Left ventricle myocardium inferior (tissue), 1 donor: ENCODE results near the gene LTBP1. TPM values are rescaled to one million over a fixed set of nuclear protein-coding genes. Genes with fewer than 3 reads are reported as not detected.

ENCODE experiments used
- DNase-seq: peaks from one replicate; pipeline ENCODE4 v3.0.0-alpha.2; 2020
- H3K27ac ChIP-seq: fragments of 200-600 bp; replicated peaks from 2 replicates; pipeline ENCODE4 v1.8.0; 2021
- H3K27me3 ChIP-seq: fragments of 200-600 bp; 2 replicates; pipeline ENCODE4 v1.8.0; 2021; ENCODE audit warnings: low read depth
- H3K36me3 ChIP-seq: fragments of 200-600 bp; 2 replicates; pipeline ENCODE4 v1.8.0; 2021
- H3K4me1 ChIP-seq: fragments of 200-600 bp; 2 replicates; pipeline ENCODE4 v1.8.0; 2021
- H3K4me3 ChIP-seq: fragments of 200-600 bp; 2 replicates; pipeline ENCODE4 v1.8.0; 2021; ENCODE audit warnings: mild to moderate bottlenecking, moderate library complexity
- H3K9me3 ChIP-seq: fragments of 200-600 bp; replicated peaks from 2 replicates; pipeline ENCODE4 v1.8.0; 2021
- CTCF ChIP-seq: fragments of 200-600 bp; IDR thresholded peaks from 2 replicates; pipeline ENCODE4 v1.8.0; 2021; ENCODE audit warnings: antibody characterized with exemption, mild to moderate bottlenecking, borderline replicate concordance
- intact Hi-C: fragments of 100-400 bp; cut with micrococcal nuclease; formaldehyde crosslinking; loops from one replicate; pipeline ENCODE4 v1.11.0; 2022
- total RNA-seq: library from RNA; stranded (reverse); fragmentation: NEBNext Ultra II Directional; extraction: Animal tissue kit (Norgen Biotek cat#: 25700); gene quantifications from one replicate; pipeline ENCODE4 v1.2.1, GENCODE V29; 2021
- donor health status: DM: no; HTN: yes; CAD: no; lungs with severe emphysema.

Gene LTBP1
- total RNA-seq, 1 donor from 2014 or later, result 88.9 TPM

DNA sequence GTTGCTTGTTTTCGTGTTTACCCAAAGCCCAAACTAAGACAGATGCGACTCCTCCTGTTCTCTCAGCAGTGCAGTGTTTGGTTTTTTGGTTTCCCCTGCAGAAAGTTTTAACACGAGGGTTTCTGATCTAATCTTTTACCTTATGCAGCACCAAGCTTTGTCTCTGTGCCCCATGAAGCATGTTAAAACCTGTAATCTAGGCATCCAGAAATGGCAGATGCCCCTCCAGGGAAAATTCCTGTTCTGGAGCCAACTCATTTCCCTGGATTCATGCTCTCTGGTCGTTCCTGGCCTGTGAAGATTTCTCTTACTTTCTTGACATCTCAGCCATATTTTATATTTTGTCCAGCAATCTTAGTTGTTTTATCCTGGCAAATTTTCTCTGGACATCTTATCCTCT, 91.5 kb downstream of the LTBP1 start:
- intact Hi-C loops, result loop anchor here (10.0 kb wide), 2 partner anchors 227 to 263 kb away; no protein-coding TSS in a partner anchor
- no peak overlapping the region for H3K27ac ChIP-seq
- no peak for DNase-seq
- H3K9me3 ChIP-seq, result no peaks in the 10 kb centered on the region
- no peak overlapping the region for H3K4me3 ChIP-seq
- H3K27me3 ChIP-seq, result no peaks in the 10 kb centered on the region
- TF ChIP-seq CTCF, result no peak
- H3K36me3 ChIP-seq, result no peaks in the 10 kb centered on the region
- peaks cover 25% of the 10 kb centered on the region for H3K4me1 ChIP-seq

GRCh38 chr2:33038799-33039198, 92.0 kb downstream of the LTBP1 start:
- intact Hi-C loops, result loop anchor here (10.0 kb wide), 2 partner anchors 226 to 264 kb away; no protein-coding TSS in a partner anchor
- Histone ChIP-seq H3K27me3 (no peaks in the 10 kb centered on the region), H3K36me3 (no peaks in the 10 kb centered on the region), H3K27ac (no peak overlapping the region), H3K4me1 (peaks cover 23% of the 10 kb centered on the region), H3K4me3 (no peak overlapping the region), H3K9me3 (no peaks in the 10 kb centered on the region)
- no peak for DNase-seq
- no peak for TF ChIP-seq CTCF

DNA sequence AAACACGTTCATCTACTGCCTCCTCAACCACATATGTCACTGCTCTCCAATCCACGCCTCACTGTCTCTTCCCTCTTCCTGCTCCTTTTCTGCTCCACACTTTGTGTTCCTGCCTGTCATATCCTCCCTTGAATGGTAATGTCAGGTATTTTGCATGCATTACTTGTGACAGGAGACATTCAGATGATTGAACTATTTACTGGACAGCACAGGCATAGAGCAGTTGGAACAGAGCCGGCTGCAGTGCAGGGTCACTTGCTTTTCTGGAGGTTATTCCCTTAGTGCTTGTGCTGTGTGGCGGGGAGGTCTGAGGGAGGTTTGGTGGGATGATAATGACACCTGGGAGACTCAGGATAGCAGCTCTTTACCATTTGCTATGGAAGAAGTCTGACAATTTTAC, 93.8 kb downstream of the LTBP1 start:
- DNase-seq, result no peak
- H3K27me3 ChIP-seq, result no peaks in the 10 kb centered on the region
- no peak overlapping the region for H3K4me3 ChIP-seq
- H3K9me3 ChIP-seq, result no peaks in the 10 kb centered on the region
- H3K36me3 ChIP-seq, result no peaks in the 10 kb centered on the region
- H3K4me1 ChIP-seq, result peaks cover 8% of the 10 kb centered on the region
- intact Hi-C loops, result no loop called here
- H3K27ac ChIP-seq, result no peak overlapping the region
- TF ChIP-seq CTCF, result no peak

DNA sequence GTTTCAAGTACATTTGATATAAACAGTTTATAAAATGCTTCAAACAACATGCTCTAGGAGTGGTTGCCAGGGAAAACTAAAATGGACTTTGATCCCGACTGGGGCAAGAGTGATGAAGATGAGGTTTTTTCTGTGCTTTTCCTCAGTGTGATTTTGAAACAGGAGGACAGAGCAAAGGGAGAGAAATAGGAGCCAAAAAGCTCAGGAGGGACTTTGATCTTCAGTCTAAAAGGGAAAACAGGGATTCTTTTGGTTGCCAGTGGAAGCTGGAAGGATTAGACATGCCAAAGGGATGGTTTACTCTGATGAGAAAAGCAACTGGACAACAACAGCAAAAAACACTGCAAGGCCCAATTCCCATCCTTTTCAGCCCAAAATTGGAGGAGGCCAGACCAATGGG, 95.5 kb downstream of the LTBP1 start:
- no peak overlapping the region for H3K27ac ChIP-seq
- H3K9me3 ChIP-seq, result no peaks in the 10 kb centered on the region
- H3K4me1 ChIP-seq, result peaks cover 8% of the 10 kb centered on the region
- no peaks in the 10 kb centered on the region for H3K27me3 ChIP-seq
- no peak for DNase-seq
- no peaks in the 10 kb centered on the region for H3K36me3 ChIP-seq
- H3K4me3 ChIP-seq, result no peak overlapping the region
- intact Hi-C loops, result no loop called here
- TF ChIP-seq CTCF, result no peak

DNA sequence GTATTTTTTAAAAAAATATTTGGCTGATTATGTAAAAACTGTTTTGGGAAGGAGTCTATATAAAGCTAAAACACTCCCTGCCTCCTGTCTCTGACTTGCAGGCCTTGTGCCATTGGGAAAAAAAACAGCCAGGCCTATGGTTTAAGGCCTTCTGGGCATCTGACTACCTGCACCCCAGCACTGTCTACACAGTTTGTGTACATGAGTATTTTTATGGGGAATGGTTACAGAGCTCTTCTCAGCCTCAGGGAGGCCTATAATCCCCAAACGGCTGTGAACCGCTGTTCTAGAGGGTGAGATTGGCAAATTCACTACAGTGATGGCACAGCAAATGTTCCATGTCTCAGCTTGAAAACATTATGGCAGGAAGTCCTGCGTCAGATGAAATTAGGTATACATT, 96.1 kb downstream of the LTBP1 start:
- intact Hi-C loops, result no loop called here
- Histone ChIP-seq H3K9me3 (no peaks in the 10 kb centered on the region), H3K4me1 (peaks cover 6% of the 10 kb centered on the region), H3K27ac (no peak overlapping the region), H3K4me3 (no peak overlapping the region), H3K27me3 (no peaks in the 10 kb centered on the region), H3K36me3 (no peaks in the 10 kb centered on the region)
- TF ChIP-seq CTCF, result no peak
- no peak for DNase-seq

DNA sequence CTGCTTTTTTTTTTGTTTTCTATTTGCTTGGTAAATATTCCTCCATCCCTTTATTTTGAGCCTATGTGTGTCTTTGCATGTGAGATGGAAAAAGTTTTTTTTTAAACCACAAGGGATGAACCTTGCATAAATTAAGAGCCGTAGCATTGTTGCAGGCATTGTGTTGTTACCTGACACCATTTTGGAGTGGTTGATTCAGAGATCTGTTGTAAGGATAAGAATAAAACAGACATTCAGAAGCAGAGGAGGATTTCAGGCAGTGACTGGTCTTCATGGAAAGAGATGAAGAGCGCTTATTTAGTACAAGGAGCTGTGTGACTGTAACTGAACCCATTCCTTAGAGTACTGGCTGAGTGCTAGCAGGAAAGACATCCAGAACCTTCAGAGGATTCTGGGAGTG, 101.2 kb downstream of the LTBP1 start:
- Histone ChIP-seq H3K9me3 (no peaks in the 10 kb centered on the region), H3K27ac (no peak overlapping the region), H3K4me3 (no peak overlapping the region), H3K27me3 (no peaks in the 10 kb centered on the region), H3K4me1 (peaks cover 15% of the 10 kb centered on the region), H3K36me3 (no peaks in the 10 kb centered on the region)
- TF ChIP-seq CTCF, result no peak
- no peak for DNase-seq
- intact Hi-C loops, result no loop called here
